ENCODE data around the gene DNM3. TPM values are rescaled to one million over a fixed set of nuclear protein-coding genes. Genes with fewer than 3 reads are reported as not detected.

DNM3 gene
- polyA plus RNA-seq, 1 donor (not counting 4 experiments of a cell fraction or from before 2014, with no cell fraction given), result 2.0 TPM

- no peak overlapping the region for H3K4me3 ChIP-seq (ENCODE audit: control insufficient read depth in 2 of 3, extremely low read depth in 1 of 3, insufficient read depth in 2 of 3, low read depth in 1 of 3, low read length in 3 of 3)
- TF ChIP-seq CTCF (optimal IDR thresholded peaks at IDR 0.05 in 1 of 3, IDR thresholded peaks at IDR 0.05 in 1 of 3, conservative IDR thresholded peaks at IDR 0.05 in 1 of 3; ENCODE audit: extremely low read depth in 1 of 3, insufficient read depth in 2 of 3, low read length in 3 of 3), result no peak
- no peak for TF ChIP-seq EZH2 (IDR thresholded peaks at IDR 0.05; ENCODE audit: low read length)
- dilution Hi-C loops (cut with MboI; ENCODE audit: extremely low pct_ligation_motif_present, low sequenced_read_pairs), result no loop called here
- no peaks in the 10 kb centered on the region for H3K79me2 ChIP-seq (ENCODE audit: control insufficient read depth, insufficient read depth, low read length)
- H3K27me3 ChIP-seq (ENCODE audit: control insufficient read depth, extremely low read depth, insufficient read depth, low read length), result no peaks in the 10 kb centered on the region
- H3K4me1 ChIP-seq (ENCODE audit: control insufficient read depth, extremely low read depth, insufficient read depth, low read length), result peaks cover 5% of the 10 kb centered on the region
- no peaks in the 10 kb centered on the region for H4K20me1 ChIP-seq (ENCODE audit: control insufficient read depth, extremely low read depth, insufficient read depth, low read length)
- H3K4me2 ChIP-seq (ENCODE audit: control insufficient read depth, extremely low read depth, insufficient read depth, low read depth, low read length), result no peak overlapping the region
- H3K27ac ChIP-seq (ENCODE audit: control insufficient read depth, insufficient read depth, low read length), result no peak overlapping the region
- no peaks in the 10 kb centered on the region for H3K9me1 ChIP-seq (ENCODE audit: control insufficient read depth, extremely low read depth, insufficient read depth, low read length)
- no peak for DNase-seq (ENCODE audit: low read depth, low spot score)
- no peaks in the 10 kb centered on the region for H3K36me3 ChIP-seq (ENCODE audit: control insufficient read depth in 2 of 2, extremely low read depth in 1 of 2, insufficient read depth in 2 of 2, low read length in 2 of 2)
- H3K9me3 ChIP-seq (ENCODE audit: control insufficient read depth, low read depth, low read length), result no peaks in the 10 kb centered on the region
- FAIRE-seq, result no peak
- H2AFZ ChIP-seq (ENCODE audit: control insufficient read depth, low read length), result no peak overlapping the region
- no peak overlapping the region for H3K9ac ChIP-seq (ENCODE audit: control insufficient read depth, extremely low read depth, insufficient read depth, low read length)
These were observed 533.9 kb downstream of the DNM3 start for GRCh38 chr1:172375211-172375631.

GRCh38 chr1:172376431-172376830, 535.1 kb downstream of the DNM3 start:
- H3K4me2 ChIP-seq (ENCODE audit: control insufficient read depth, extremely low read depth, insufficient read depth, low read depth, low read length), result no peak overlapping the region
- H3K9ac ChIP-seq (ENCODE audit: control insufficient read depth, extremely low read depth, insufficient read depth, low read length), result no peak overlapping the region
- no peak overlapping the region for H2AFZ ChIP-seq (ENCODE audit: control insufficient read depth, low read length)
- no peaks in the 10 kb centered on the region for H3K36me3 ChIP-seq (ENCODE audit: control insufficient read depth in 2 of 2, extremely low read depth in 1 of 2, insufficient read depth in 2 of 2, low read length in 2 of 2)
- dilution Hi-C loops (cut with MboI; ENCODE audit: extremely low pct_ligation_motif_present, low sequenced_read_pairs), result no loop called here
- TF ChIP-seq CTCF (optimal IDR thresholded peaks at IDR 0.05 in 1 of 3, IDR thresholded peaks at IDR 0.05 in 1 of 3, conservative IDR thresholded peaks at IDR 0.05 in 1 of 3; ENCODE audit: extremely low read depth in 1 of 3, insufficient read depth in 2 of 3, low read length in 3 of 3), result no peak
- TF ChIP-seq EZH2 (IDR thresholded peaks at IDR 0.05; ENCODE audit: low read length), result no peak
- H3K27me3 ChIP-seq (ENCODE audit: control insufficient read depth, extremely low read depth, insufficient read depth, low read length), result no peaks in the 10 kb centered on the region
- no peaks in the 10 kb centered on the region for H3K79me2 ChIP-seq (ENCODE audit: control insufficient read depth, insufficient read depth, low read length)
- H3K9me1 ChIP-seq (ENCODE audit: control insufficient read depth, extremely low read depth, insufficient read depth, low read length), result no peaks in the 10 kb centered on the region
- H3K9me3 ChIP-seq (ENCODE audit: control insufficient read depth, low read depth, low read length), result no peaks in the 10 kb centered on the region
- no peak overlapping the region for H3K4me3 ChIP-seq (ENCODE audit: control insufficient read depth in 2 of 3, extremely low read depth in 1 of 3, insufficient read depth in 2 of 3, low read depth in 1 of 3, low read length in 3 of 3)
- no peak for FAIRE-seq
- DNase-seq (ENCODE audit: low read depth, low spot score), result no peak
- H3K27ac ChIP-seq (ENCODE audit: control insufficient read depth, insufficient read depth, low read length), result no peak overlapping the region
- no peaks in the 10 kb centered on the region for H4K20me1 ChIP-seq (ENCODE audit: control insufficient read depth, extremely low read depth, insufficient read depth, low read length)
- peaks cover 5% of the 10 kb centered on the region for H3K4me1 ChIP-seq (ENCODE audit: control insufficient read depth, extremely low read depth, insufficient read depth, low read length)
